HEK293T (cell line): ENCODE results near the gene FGFR1OP2.

Source experiments
- ARNT ChIP-seq: fragments of 450-650 bp; IDR thresholded peaks from 2 replicates; pipeline ENCODE4 v1.6.1; 2017; ENCODE audit warnings: mild to moderate bottlenecking
- BHLHE40 ChIP-seq: fragments of 450-650 bp; IDR thresholded peaks from 2 replicates; pipeline ENCODE4 v1.6.1; 2016; ENCODE audit warnings: mild to moderate bottlenecking, moderate library complexity, borderline replicate concordance
- ELF4 ChIP-seq: fragments of 450-650 bp; IDR thresholded peaks from 2 replicates; pipeline ENCODE4 v1.6.1; 2017; ENCODE audit warnings: antibody characterized with exemption
- FOXA1 ChIP-seq: fragments of 450-650 bp; IDR thresholded peaks from 2 replicates; pipeline ENCODE4 v1.6.1; 2016; ENCODE audit warnings: mild to moderate bottlenecking
- TARDBP ChIP-seq: fragments of 450-650 bp; IDR thresholded peaks from 2 replicates; pipeline ENCODE4 v1.6.1; 2016

GRCh38 chr12:26988703-26989102, 50.4 kb downstream of the FGFR1OP2 start:
- TF ChIP-seq BHLHE40 (no peak), TARDBP (no peak), ELF4 (no peak), FOXA1 (no peak), ARNT (no peak)
